Measurements from ENCODE around the gene AIM2. TPM values are rescaled to one million over a fixed set of nuclear protein-coding genes. Genes with fewer than 3 reads are reported as not detected.

Gene AIM2
- polyA plus RNA-seq, 1 of the 3 experiments (the other 2 are of a cell fraction), result 1.1 TPM

DNA sequence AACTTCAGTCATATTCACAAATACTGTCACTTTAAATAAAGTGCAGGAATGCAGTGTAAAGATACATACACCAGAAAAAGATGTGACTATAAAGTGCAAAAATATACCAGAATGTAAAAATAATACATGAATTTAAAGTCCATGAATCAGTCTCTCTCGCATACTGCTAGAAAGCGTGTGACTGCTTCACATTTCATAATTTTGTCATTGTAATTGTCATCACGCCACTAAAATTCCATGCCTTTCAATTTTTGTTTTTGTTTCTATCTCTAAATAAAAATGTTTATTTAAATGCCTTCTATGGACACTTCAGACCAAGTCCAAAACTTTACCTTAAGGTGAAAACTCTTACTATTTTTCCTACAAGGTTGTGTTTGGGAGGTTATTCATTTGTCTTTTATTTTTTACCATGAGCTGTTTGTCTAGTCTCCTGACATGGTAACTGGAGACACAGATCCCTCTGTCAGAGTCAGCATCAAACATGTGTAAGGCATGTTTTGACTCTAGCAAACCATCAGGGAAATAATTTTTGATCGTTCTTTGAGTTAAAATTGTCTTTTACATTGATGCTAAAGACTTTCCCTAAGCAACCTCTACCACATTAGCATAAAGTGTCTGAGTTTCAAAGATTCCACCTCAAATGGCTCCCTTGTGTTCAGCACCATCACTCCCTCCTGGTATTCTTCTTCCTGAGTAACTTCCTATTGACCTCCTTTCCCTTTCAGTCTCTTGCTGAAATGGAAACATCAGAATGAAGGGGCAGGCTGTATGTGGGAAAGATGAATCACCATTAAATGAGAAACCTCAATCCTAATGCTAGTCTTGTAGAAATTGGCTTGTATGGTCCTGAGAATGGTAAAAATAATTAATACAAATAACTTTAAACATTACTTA lies 14.0 kb upstream of the AIM2 start:
- Histone ChIP-seq H3K4me3 (ENCODE audit: low read depth in 2 of 2, low read length in 1 of 2) (no peak overlapping the region), H3K4me2 (no peak overlapping the region), H2AFZ (ENCODE audit: low read depth) (peak overlapping the region; percentile 45; the same call in 1 of the 2 replicates), H4K20me1 (ENCODE audit: insufficient read depth) (no peaks in the 10 kb centered on the region), H3K79me2 (ENCODE audit: insufficient read depth) (no peaks in the 10 kb centered on the region), H3K9me3 (no peaks in the 10 kb centered on the region), H3K36me3 (replicated peaks in 1 of 2; ENCODE audit: control insufficient read depth in 1 of 2, insufficient read depth in 2 of 2, low read length in 1 of 2) (no peaks in the 10 kb centered on the region), H3K27ac (ENCODE audit: low read depth in 2 of 2, low read length in 1 of 2) (peak overlapping the region in 1 of 2 experiments; percentile 86; a peak in 2 of 4 replicates), H3K9ac (no peak overlapping the region), H3K27me3 (ENCODE audit: insufficient read depth) (no peaks in the 10 kb centered on the region), H3F3A (replicated peaks; ENCODE audit: insufficient read depth) (peaks cover 28% of the 10 kb centered on the region), H3K4me1 (ENCODE audit: control insufficient read depth in 1 of 2, insufficient read depth in 2 of 2, low read depth in 1 of 2, low read length in 1 of 2) (peaks cover 0 to 15% of the 10 kb centered on the region in 2 experiments; a peak in 3 of 4 replicates), H3K9me2 (no peaks in the 10 kb centered on the region)
- CTCF ChIA-PET, result interaction anchor here (0.9 to 1.9 kb wide), 2 partner anchors 8 to 18 kb away, joined by 6 to 7 read pairs; no protein-coding TSS in a partner anchor
- no peak for TF ChIP-seq GATA2 (CRISPR knock-in tag; IDR thresholded peaks at IDR 0.05)
- 0 out of 2 replicates have a peak, but pooled peaks have one; percentile 20 for TF ChIP-seq GABPA (IDR thresholded peaks at IDR 0.05; ENCODE audit: low read depth)
- DNase-seq, result no peak
- POLR2A ChIA-PET, result no interaction called here
- 49% methylated on average over 4 of the region's 4 CpGs for WGBS (ENCODE audit: low lambda C conversion rate)

DNA sequence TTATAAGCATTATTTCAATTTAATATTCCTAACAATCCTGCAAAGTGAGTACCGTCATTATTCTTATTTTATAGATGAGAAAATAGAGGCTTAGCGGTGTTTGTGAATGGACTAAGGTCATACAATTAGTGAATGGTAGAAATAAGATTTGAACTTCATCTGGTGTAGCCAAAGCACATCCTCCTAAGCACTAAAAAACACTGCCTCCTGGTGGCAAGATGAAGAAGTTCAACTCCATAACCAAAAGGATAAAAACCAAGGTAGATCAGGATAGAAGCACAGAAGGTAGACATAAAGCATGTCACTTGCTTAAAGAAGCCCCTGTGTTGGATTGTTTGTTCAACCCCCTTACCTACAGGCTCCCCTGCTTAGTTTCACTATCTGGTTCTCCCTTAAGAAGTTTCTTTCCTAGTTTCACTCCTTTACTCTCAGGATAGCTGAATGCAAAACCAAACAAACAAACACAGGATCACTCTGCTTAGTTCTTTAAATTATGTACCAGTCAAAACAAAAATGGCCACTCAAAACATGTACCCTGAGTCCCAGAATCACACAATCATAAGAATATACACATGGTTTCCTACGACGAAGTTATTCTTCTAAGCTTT lies 12.7 kb upstream of the AIM2 start:
- TF ChIP-seq NRF1 (IDR thresholded peaks at IDR 0.05; ENCODE audit: low read depth, low read length) (no peak), YY1 (IDR thresholded peaks at IDR 0.05; ENCODE audit: low read depth) (no peak), RFX5 (IDR thresholded peaks at IDR 0.05; ENCODE audit: low read length) (no peak), CTCF (IDR thresholded peaks at IDR 0.05) (peak; percentile 65)
- TF ChIP-seq, protein P1, sequence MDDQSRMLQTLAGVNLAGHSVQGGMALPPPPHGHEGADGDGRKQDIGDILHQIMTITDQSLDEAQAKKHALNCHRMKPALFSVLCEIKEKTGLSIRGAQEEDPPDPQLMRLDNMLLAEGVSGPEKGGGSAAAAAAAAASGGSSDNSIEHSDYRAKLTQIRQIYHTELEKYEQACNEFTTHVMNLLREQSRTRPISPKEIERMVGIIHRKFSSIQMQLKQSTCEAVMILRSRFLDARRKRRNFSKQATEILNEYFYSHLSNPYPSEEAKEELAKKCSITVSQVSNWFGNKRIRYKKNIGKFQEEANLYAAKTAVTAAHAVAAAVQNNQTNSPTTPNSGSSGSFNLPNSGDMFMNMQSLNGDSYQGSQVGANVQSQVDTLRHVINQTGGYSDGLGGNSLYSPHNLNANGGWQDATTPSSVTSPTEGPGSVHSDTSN (IDR thresholded peaks at IDR 0.05), result no peak
- no peaks in the 10 kb centered on the region for H3K27me3 ChIP-seq (ENCODE audit: insufficient read depth)
- no peaks in the 10 kb centered on the region for H3K9me2 ChIP-seq
- peak overlapping the region in 1 of 2 experiments; percentile 54; a peak in 2 of 4 replicates for H3K27ac ChIP-seq (ENCODE audit: low read depth in 2 of 2, low read length in 1 of 2)
- DNase-seq, result no peak
- ChIA-PET CTCF (interaction anchor here (0.9 to 1.6 kb wide), 6 partner anchors 9 to 886 kb away, joined by 3 to 7 read pairs (median 6); no protein-coding TSS in a partner anchor), POLR2A (no interaction called here)
- peaks cover 0 to 15% of the 10 kb centered on the region in 2 experiments; a peak in 3 of 4 replicates for H3K4me1 ChIP-seq (ENCODE audit: control insufficient read depth in 1 of 2, insufficient read depth in 2 of 2, low read depth in 1 of 2, low read length in 1 of 2)
- H3K36me3 ChIP-seq (replicated peaks in 1 of 2; ENCODE audit: control insufficient read depth in 1 of 2, insufficient read depth in 2 of 2, low read length in 1 of 2), result no peaks in the 10 kb centered on the region
- H4K20me1 ChIP-seq (ENCODE audit: insufficient read depth), result no peaks in the 10 kb centered on the region
- H3K9ac ChIP-seq, result no peak overlapping the region
- H3F3A ChIP-seq (replicated peaks; ENCODE audit: insufficient read depth), result peaks cover 28% of the 10 kb centered on the region
- no peak overlapping the region for H3K4me2 ChIP-seq
- H3K9me3 ChIP-seq, result no peaks in the 10 kb centered on the region
- 0 out of 2 replicates have a peak overlapping the region, but pooled peaks have one; percentile 3 for H2AFZ ChIP-seq (ENCODE audit: low read depth)
- WGBS (ENCODE audit: low lambda C conversion rate), result 38% methylated on average over 4 of the region's 4 CpGs
- no peak overlapping the region; a peak in 1 of 4 replicates for H3K4me3 ChIP-seq (ENCODE audit: low read depth in 2 of 2, low read length in 1 of 2)
- no peaks in the 10 kb centered on the region for H3K79me2 ChIP-seq (ENCODE audit: insufficient read depth)

All from SK-N-SH (cell line).